Testis (tissue), 3 donors: Measurements from ENCODE around the gene RHOV. TPM values are rescaled to one million over a fixed set of nuclear protein-coding genes. Genes with fewer than 3 reads are reported as not detected.

Experiments
- DNase-seq: peaks from one replicate; pipeline ENCODE4 v3.0.0-alpha.2; 2019
- H3K27ac ChIP-seq, 2 donors: fragments of 200-600 bp; sonication (generic); one replicate each; pipeline ENCODE4 v1.5.1; 2019
- H3K27me3 ChIP-seq: fragments of 200-600 bp; sonication (generic); one replicate; pipeline ENCODE4 v1.5.1; 2019
- H3K36me3 ChIP-seq: fragments of 200-600 bp; sonication (generic); one replicate; pipeline ENCODE4 v1.5.1; 2017; ENCODE audit warnings: low read depth; ENCODE audit errors: missing control alignments
- H3K4me1 ChIP-seq: fragments of 200-600 bp; sonication (generic); one replicate; pipeline ENCODE4 v1.5.1; 2019
- H3K4me3 ChIP-seq, 2 donors: fragments of 200-600 bp; sonication (generic); one replicate each; pipeline ENCODE4 v1.5.1; 2017 to 2019
- H3K9me3 ChIP-seq: fragments of 200-600 bp; sonication (generic); one replicate; pipeline ENCODE4 v1.5.1; 2017
- CTCF ChIP-seq, 3 experiments: fragments of 450-650 bp in 2 of 3; fragments of 200-600 bp in 1 of 3; sonication (generic) in 1 of 3; IDR thresholded peaks; one replicate each; pipeline ENCODE4 v1.5.1; 2016 to 2019; ENCODE audit warnings: antibody characterized with exemption in 3 of 3, mild to moderate bottlenecking in 2 of 3, moderate library complexity in 1 of 3
- POLR2A ChIP-seq: fragments of 450-650 bp; IDR thresholded peaks from one replicate; pipeline ENCODE4 v1.6.1; 2017; ENCODE audit warnings: antibody characterized with exemption, mild to moderate bottlenecking, moderate library complexity
- WGBS, 2 donors: methylation state at CpG; one replicate each; pipeline ENCODE4 v1.1.5; 2018; 5-methylcytosine and 5-hydroxymethylcytosine counted together
- intact Hi-C: fragments of 100-400 bp; cut with DNase I; formaldehyde crosslinking; loops from one replicate; pipeline ENCODE4 v1.15.1; 2023; ENCODE audit warnings: low total_unique reads
- polyA plus RNA-seq: library from polyadenylated mRNA; stranded (reverse); fragments of 350-450 nt; fragmentation: Illumina TruSeq; extraction: RNeasy Lipid Tissue Mini Kit (QIAGEN cat#74804); gene quantifications from one replicate; pipeline ENCODE4 v1.2.3, GENCODE V29; 2014; ENCODE audit warnings: low read depth, low replicate concordance; ENCODE audit not compliant: insufficient read depth
- total RNA-seq, 2 donors: library from RNA; depleted of rRNA; stranded (reverse); fragments of >200 nt; gene quantifications; one replicate each; pipeline ENCODE4 v1.2.3, GENCODE V29; 2016

Gene RHOV
- total and polyA plus RNA-seq, 3 donors from 2014 or later, result 0.24 to 0.91 (median 0.50) TPM

DNA sequence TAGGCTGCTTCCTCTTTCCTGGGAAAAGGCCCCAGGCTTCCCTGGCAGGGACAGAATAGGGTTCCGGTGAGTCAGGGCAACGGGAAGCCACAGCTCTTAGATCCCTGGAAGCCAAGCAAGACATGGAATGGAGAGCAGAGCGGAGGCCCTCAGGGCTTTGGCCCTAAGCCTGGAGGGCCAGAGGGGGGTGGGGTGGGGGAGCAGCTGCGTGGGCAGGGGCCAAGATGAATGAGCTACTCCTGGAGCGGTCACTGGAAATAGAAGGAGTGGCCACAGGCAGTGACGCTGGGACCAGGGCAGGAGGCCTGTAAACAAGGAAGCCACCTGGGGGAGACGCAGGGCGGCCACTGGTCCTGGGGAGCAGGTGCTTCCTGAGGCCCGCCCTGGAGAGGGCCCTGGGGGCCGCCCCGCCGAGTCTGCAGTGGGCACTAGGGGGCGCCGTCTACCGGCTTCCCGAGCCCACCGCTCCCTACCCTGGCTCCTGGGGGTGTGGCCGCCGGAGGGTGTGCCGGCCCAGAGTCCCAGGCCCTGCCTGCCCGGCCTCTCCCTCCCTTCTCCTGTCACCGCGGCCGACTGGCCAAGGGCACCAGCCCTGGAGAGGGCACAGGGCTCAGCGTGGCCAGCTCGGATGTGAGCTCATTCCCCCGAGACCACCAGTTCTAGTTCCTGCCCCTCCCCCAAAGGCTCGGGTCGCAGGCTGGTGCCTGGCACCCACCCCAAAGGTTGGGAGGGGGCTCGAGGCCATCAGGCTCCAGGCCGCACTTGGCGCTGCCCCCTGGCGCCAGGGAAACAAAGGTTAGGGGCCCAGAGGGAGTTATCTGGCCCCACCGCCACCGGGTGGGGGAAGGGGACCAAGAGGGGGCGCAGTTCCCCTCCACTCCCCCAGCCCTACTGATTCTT, 32.3 kb upstream of the RHOV start:
- intact Hi-C loops, result loop anchor here (10.0 kb wide), 1 partner anchor 278 kb away; no protein-coding TSS in a partner anchor
- Histone ChIP-seq H3K9me3 (no peaks in the 10 kb centered on the region), H3K27ac (peak overlapping the region; percentile 52 to 84), H3K4me1 (peaks cover 18% of the 10 kb centered on the region), H3K27me3 (no peaks in the 10 kb centered on the region), H3K4me3 (peak overlapping the region; percentile 50 to 53), H3K36me3 (no peaks in the 10 kb centered on the region)
- no peak for TF ChIP-seq POLR2A
- peak; percentile 68 to 76 (median 73) for TF ChIP-seq CTCF (IDR thresholded peaks at IDR 0.05)
- WGBS, 2 donors, result 0 to 4% methylated on average over 6 to 35 of the region's 36 CpGs
- peak; percentile 82 for DNase-seq

DNA sequence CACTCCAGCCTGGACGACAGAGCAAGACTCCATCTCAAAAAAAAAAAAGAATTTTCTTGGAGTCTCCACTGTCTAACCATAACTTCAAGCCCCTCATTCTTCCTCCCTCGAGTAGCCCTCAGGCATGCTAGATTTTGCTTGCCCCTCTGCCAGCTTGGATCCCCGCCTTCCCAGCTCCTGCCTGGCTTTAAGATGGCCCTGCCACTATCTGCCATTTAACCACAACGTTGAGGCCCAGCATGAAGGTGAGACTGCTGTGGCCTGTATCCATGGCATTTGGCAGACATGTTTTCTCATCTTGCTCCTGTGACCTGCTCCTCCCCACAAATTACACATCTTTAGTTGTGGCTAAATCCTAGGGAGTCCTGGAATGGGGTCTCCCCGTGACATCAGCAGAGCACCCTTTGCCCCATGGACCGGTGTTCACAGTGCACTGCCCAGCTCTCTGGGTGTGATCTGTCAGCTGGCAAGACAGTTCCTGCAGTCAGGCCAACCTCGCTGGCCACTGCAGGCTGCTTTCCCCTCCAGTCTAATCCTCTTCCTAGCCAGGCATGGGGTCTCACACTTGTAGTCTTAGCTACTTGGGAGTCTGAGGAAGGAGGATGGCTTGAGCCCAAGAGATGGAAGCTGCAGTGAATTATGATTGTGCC, 30.6 kb upstream of the RHOV start:
- Histone ChIP-seq H3K9me3 (no peaks in the 10 kb centered on the region), H3K4me1 (peaks cover 18% of the 10 kb centered on the region), H3K4me3 (no peak overlapping the region), H3K27ac (no peak overlapping the region), H3K36me3 (no peaks in the 10 kb centered on the region), H3K27me3 (no peaks in the 10 kb centered on the region)
- TF ChIP-seq CTCF (IDR thresholded peaks at IDR 0.05) (no peak), POLR2A (no peak)
- 81 to 83% methylated on average over 7 of the region's 7 CpGs for WGBS, 2 donors
- intact Hi-C loops, result loop anchor here (10.0 kb wide), 1 partner anchor 280 kb away; no protein-coding TSS in a partner anchor
- DNase-seq, result no peak

DNA sequence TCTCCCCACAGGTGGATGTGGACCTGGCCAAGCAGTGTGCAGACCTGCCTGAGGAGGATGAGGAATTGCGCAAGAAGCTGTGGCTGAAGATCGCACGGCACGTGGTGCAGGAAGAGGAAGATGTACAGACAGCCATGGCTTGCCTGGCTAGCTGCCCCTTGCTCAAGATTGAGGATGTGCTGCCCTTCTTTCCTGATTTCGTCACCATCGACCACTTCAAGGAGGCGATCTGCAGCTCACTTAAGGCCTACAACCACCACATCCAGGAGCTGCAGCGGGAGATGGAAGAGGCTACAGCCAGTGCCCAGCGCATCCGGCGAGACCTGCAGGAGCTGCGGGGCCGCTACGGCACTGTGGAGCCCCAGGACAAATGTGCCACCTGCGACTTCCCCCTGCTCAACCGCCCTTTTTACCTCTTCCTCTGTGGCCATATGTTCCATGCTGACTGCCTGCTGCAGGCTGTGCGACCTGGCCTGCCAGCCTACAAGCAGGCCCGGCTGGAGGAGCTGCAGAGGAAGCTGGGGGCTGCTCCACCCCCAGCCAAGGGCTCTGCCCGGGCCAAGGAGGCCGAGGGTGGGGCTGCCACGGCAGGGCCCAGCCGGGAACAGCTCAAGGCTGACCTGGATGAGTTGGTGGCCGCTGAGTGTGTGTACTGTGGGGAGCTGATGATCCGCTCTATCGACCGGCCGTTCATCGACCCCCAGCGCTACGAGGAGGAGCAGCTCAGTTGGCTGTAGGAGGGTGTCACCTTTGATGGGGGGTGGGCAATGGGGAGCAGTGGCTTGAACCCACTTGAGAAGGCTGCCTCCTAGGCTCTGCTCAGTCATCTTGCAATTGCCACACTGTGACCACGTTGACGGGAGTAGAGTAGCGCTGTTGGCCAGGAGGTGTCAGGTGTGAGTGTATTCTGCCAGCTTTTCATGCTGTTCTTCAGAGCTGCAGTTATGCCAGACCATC, 28.8 kb upstream of the RHOV start:
- TF ChIP-seq POLR2A, result no peak
- TF ChIP-seq CTCF (IDR thresholded peaks at IDR 0.05), result no peak
- no peaks in the 10 kb centered on the region for H3K36me3 ChIP-seq

DNA sequence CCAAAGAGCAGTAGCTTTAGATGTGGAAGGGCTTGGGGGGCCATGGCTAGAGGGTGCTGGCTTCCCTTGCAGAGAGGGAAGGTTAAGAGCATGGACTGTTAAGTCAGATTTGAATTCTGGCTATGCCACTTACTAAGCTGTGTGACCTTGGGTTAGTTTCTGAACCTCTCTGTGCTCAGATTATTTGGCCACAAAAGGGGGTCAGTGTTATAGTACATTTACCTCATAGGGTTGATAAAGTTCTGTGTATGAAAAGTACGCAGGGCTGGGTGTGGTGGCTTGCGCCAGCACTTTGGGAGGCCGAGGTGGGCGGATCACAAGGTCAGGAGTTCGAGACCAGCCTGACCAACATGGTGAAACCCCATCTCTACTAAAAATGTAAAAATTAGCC, 27.0 kb upstream of the RHOV start:
- TF ChIP-seq CTCF (IDR thresholded peaks at IDR 0.05) (no peak), POLR2A (no peak)
- WGBS, 2 donors, result 76% methylated on average over 5 of the region's 5 CpGs
- Histone ChIP-seq H3K36me3 (no peaks in the 10 kb centered on the region), H3K27ac (no peak overlapping the region), H3K9me3 (no peaks in the 10 kb centered on the region), H3K27me3 (no peaks in the 10 kb centered on the region), H3K4me1 (peaks cover 2% of the 10 kb centered on the region), H3K4me3 (no peak overlapping the region)
- no peak for DNase-seq
- intact Hi-C loops, result loop anchor here (10.0 kb wide), 1 partner anchor 284 kb away; no protein-coding TSS in a partner anchor

More for the DNA sequence above, 28.8 kb upstream of the RHOV start:
- Histone ChIP-seq H3K9me3 (no peaks in the 10 kb centered on the region), H3K27ac (no peak overlapping the region), H3K4me1 (peaks cover 18% of the 10 kb centered on the region), H3K27me3 (no peaks in the 10 kb centered on the region), H3K4me3 (no peak overlapping the region)
- 75 to 86% methylated on average over 4 to 33 of the region's 33 CpGs for WGBS, 2 donors
- DNase-seq, result peak; percentile 41
- intact Hi-C loops, result loop anchor here (10.0 kb wide), 1 partner anchor 282 kb away; no protein-coding TSS in a partner anchor
